NT2/D1 (cell line): Measurements from ENCODE around the gene OLFML2B.
"Not testable (repeated sequence)": the region's sequence is repeated elsewhere in the genome, so short reads cannot be mapped to it uniquely, and the experiment has no call there.

Source experiments
- DNase-seq: peaks from one replicate; pipeline ENCODE4 v3.0.0-alpha.2; 2011; ENCODE audit warnings: low read depth, low spot score
- H3K27me3 ChIP-seq: 2 replicates; pipeline ENCODE4 v1.6.0; 2011; ENCODE audit warnings: mild to moderate bottlenecking; ENCODE audit not compliant: insufficient read length, insufficient read depth
- H3K36me3 ChIP-seq: 2 replicates; pipeline ENCODE4 v1.6.1; 2011; ENCODE audit warnings: mild to moderate bottlenecking, low read length, mixed read lengths; ENCODE audit not compliant: insufficient read depth, insufficient read length
- H3K4me1 ChIP-seq: 2 replicates; pipeline ENCODE4 v1.5.1; 2011; ENCODE audit not compliant: insufficient read depth, insufficient read length
- H3K4me3 ChIP-seq: 2 replicates; pipeline ENCODE4 v1.5.1; 2011; ENCODE audit warnings: low read depth; ENCODE audit not compliant: insufficient read length
- H3K9ac ChIP-seq: 2 replicates; pipeline ENCODE4 v1.6.0; 2011; ENCODE audit warnings: low read depth; ENCODE audit not compliant: insufficient read length
- H3K9me3 ChIP-seq: 2 replicates; pipeline ENCODE4 v1.5.1; 2011; ENCODE audit warnings: mild to moderate bottlenecking, low read length; ENCODE audit not compliant: insufficient read depth
- SUZ12 ChIP-seq: IDR thresholded peaks from 2 replicates; pipeline ENCODE4 v1.6.1; 2011; ENCODE audit not compliant: insufficient read length, insufficient read depth; ENCODE audit errors: extremely low read depth
- YY1 ChIP-seq: IDR thresholded peaks from 2 replicates; pipeline ENCODE4 v1.6.1; 2011; ENCODE audit not compliant: insufficient read length, insufficient read depth
- ZNF274 ChIP-seq: IDR thresholded peaks from 2 replicates; pipeline ENCODE4 v1.6.1; 2011; ENCODE audit warnings: mild to moderate bottlenecking, low read depth, low read length

The OLFML2B gene

GRCh38 chr1:162023181-162023546, 505 bp downstream of the OLFML2B start:
- H3K27me3 ChIP-seq = peaks cover 40% of the 10 kb centered on the region
- H3K4me3 ChIP-seq = peak overlapping the region; percentile 66
- no peak for DNase-seq
- TF ChIP-seq YY1 (no peak), SUZ12 (no peak), ZNF274 (no peak)
- H3K36me3 ChIP-seq = no peaks in the 10 kb centered on the region
- peak overlapping the region; percentile 81 for H3K9ac ChIP-seq
- H3K4me1 ChIP-seq = peaks cover 8% of the 10 kb centered on the region
- peaks cover 8% of the 10 kb centered on the region for H3K9me3 ChIP-seq

DNA sequence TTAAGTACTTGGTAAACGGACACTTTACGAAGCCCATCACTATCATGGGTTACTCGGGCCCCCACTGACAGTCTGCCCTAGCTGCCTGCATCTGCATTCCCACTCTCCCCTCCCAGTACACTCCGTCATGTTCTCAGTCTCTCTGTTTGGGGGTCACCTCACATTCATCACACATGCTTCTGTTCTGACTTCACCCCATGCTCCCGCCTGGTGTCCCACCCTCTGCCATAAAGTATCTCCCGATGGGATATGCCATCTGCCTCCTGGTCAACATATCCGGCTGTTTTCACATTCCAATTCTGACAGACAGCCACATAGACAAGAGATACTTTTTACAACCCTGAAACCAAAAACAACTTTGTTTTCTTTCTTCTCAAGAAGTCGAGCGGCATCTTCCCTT, 1.0 kb downstream of the OLFML2B start:
- no peak for TF ChIP-seq ZNF274
- TF ChIP-seq YY1 = no peak
- TF ChIP-seq SUZ12 = no peak
- Histone ChIP-seq H3K27me3 (peaks cover 40% of the 10 kb centered on the region), H3K4me1 (peaks cover 8% of the 10 kb centered on the region), H3K9ac (no peak overlapping the region), H3K4me3 (no peak overlapping the region), H3K36me3 (no peaks in the 10 kb centered on the region), H3K9me3 (peaks cover 8% of the 10 kb centered on the region)
- no peak for DNase-seq

GRCh38 chr1:162021124-162021523, 2.5 kb downstream of the OLFML2B start:
- no peak for TF ChIP-seq ZNF274
- TF ChIP-seq SUZ12 = no peak
- TF ChIP-seq YY1 = no peak
- Histone ChIP-seq H3K9ac (no peak overlapping the region), H3K4me1 (peaks cover 8% of the 10 kb centered on the region), H3K9me3 (peaks cover 1% of the 10 kb centered on the region; the same call in 1 of the 2 replicates), H3K4me3 (no peak overlapping the region), H3K36me3 (peaks cover 3% of the 10 kb centered on the region), H3K27me3 (peaks cover 38% of the 10 kb centered on the region)
- no peak for DNase-seq

- TF ChIP-seq YY1 (no peak), SUZ12 (no peak), ZNF274 (no peak)
- Histone ChIP-seq H3K9ac (no peak overlapping the region), H3K9me3 (no peaks in the 10 kb centered on the region), H3K4me1 (peaks cover 10% of the 10 kb centered on the region), H3K36me3 (peaks cover 3% of the 10 kb centered on the region), H3K4me3 (no peak overlapping the region), H3K27me3 (peaks cover 28% of the 10 kb centered on the region)
- DNase-seq = no peak
Observed at GRCh38 chr1:162020150-162020549, 3.5 kb downstream of the OLFML2B start.

- TF ChIP-seq ZNF274 (no peak), SUZ12 (no peak), YY1 (no peak)
- no peak overlapping the region for H3K9ac ChIP-seq
- H3K9me3 ChIP-seq = no peaks in the 10 kb centered on the region
- peaks cover 13% of the 10 kb centered on the region for H3K4me1 ChIP-seq
- DNase-seq = no peak
- H3K36me3 ChIP-seq = peaks cover 3% of the 10 kb centered on the region
- no peak overlapping the region for H3K4me3 ChIP-seq
- peaks cover 21% of the 10 kb centered on the region for H3K27me3 ChIP-seq
Observed at GRCh38 chr1:162019446-162019845, 4.2 kb downstream of the OLFML2B start.

DNA sequence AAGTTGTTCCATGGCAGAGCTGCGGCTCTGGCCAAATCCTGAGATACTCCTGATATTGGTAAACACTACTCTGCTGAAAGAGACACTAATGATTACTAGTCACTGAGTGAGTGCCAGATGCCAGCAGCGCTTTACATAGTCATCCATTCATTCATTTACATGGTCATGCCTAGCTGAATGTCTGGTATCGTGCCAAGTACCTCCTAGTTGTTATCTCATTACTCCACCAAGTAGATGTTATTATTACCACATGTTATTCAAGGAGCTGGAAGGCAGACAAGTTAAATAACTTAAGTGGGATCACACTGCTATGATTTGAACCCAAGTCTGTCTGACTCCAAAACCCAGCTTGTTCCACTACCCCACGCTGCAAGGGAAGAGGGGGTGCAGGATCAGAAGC, 4.7 kb downstream of the OLFML2B start:
- no peak for DNase-seq
- H3K27me3 ChIP-seq = peaks cover 17% of the 10 kb centered on the region

DNA sequence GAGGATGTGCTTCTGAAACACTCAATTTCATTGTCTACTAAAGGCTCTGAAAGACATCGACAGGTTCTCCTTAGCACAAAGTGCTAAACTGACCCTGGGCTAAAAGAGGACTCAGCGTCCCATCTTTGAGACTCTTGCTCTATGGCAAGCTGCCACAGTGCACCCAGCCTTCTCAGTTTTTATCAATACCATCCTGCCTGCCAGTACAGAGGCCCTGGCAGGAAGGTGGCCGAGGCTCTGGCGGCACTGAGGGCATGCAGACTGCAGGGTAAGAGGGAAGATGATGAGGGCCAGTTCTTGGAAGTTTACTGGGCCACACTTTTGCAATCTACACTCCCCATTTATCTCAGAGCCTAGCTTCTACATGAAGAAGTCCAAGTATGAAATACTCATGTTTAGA, 5.3 kb downstream of the OLFML2B start:
- H3K27me3 ChIP-seq = peaks cover 11% of the 10 kb centered on the region
- no peak for DNase-seq
- no peak overlapping the region for H3K9ac ChIP-seq
- no peak overlapping the region for H3K4me3 ChIP-seq
- peaks cover 3% of the 10 kb centered on the region for H3K9me3 ChIP-seq
- H3K36me3 ChIP-seq = peaks cover 3% of the 10 kb centered on the region
- H3K4me1 ChIP-seq = peaks cover 13% of the 10 kb centered on the region
- TF ChIP-seq ZNF274 (no peak), YY1 (no peak), SUZ12 (no peak)

More for the DNA sequence above, 4.7 kb downstream of the OLFML2B start:
- H3K4me1 ChIP-seq = peaks cover 13% of the 10 kb centered on the region
- H3K36me3 ChIP-seq = peaks cover 3% of the 10 kb centered on the region
- no peak overlapping the region for H3K9ac ChIP-seq
- H3K9me3 ChIP-seq = no peaks in the 10 kb centered on the region
- TF ChIP-seq SUZ12 = no peak
- TF ChIP-seq ZNF274 = no peak
- TF ChIP-seq YY1 = no peak
- no peak overlapping the region for H3K4me3 ChIP-seq

DNA sequence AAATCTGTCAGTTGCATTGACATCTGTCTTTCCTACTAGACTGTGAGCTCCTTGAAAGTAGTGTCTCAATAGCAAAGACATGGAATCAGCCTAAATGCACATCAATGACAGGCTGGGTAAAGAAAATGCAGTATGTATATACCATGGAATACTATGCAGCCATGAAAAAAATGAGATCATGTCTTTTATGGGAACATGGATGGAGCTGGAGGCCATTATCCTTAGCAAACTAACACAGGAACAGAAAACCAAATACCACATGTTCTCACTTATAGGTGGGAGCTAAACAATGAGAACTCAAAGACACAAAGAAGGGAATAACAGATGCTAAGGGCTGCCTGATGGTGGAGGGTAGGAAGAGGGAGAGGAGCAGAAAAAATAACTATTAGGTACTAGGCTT, 5.9 kb downstream of the OLFML2B start:
- H3K4me3 ChIP-seq, H3K27me3 ChIP-seq, H3K36me3 ChIP-seq, DNase-seq, H3K9ac ChIP-seq, H3K9me3 ChIP-seq: not testable (repeated sequence)
- peaks cover 13% of the 10 kb centered on the region for H3K4me1 ChIP-seq
